ENCODE results near the gene RBM12. TPM values are rescaled to one million over a fixed set of nuclear protein-coding genes. Genes with fewer than 3 reads are reported as not detected.

RBM12 gene
- polyA plus RNA-seq, 1 donor from 2014 or later = 53.9 TPM

GRCh38 chr20:35635652-35636051, 29.0 kb downstream of the RBM12 start:
- H3K4me2 ChIP-seq (ENCODE audit: low read length) = no peak overlapping the region
- H4K20me1 ChIP-seq (ENCODE audit: insufficient read depth) = no peaks in the 10 kb centered on the region
- H3K27me3 ChIP-seq (ENCODE audit: insufficient read depth, low read depth, low read length) = no peaks in the 10 kb centered on the region
- H3K27ac ChIP-seq (ENCODE audit: low read length) = no peak overlapping the region
- no peaks in the 10 kb centered on the region for H3F3A ChIP-seq (ENCODE audit: insufficient read depth, low read length, poor library complexity, severe bottlenecking)
- H3K9me2 ChIP-seq (ENCODE audit: insufficient read depth, low read length) = no peaks in the 10 kb centered on the region
- no peaks in the 10 kb centered on the region for H3K9me3 ChIP-seq (ENCODE audit: low read length)
- TF ChIP-seq CTCF (IDR thresholded peaks at IDR 0.05; ENCODE audit: poor library complexity, severe bottlenecking) = no peak
- no peak for TF ChIP-seq REST (IDR thresholded peaks at IDR 0.05; ENCODE audit: borderline replicate concordance)
- TF ChIP-seq EP300 (conservative IDR thresholded peaks at IDR 0.05; ENCODE audit: poor library complexity, severe bottlenecking) = no peak
- TF ChIP-seq TAF1 (IDR thresholded peaks at IDR 0.05; ENCODE audit: low read depth) = no peak
- no peak for TF ChIP-seq POLR2AphosphoS5 (IDR thresholded peaks at IDR 0.05)
- TF ChIP-seq RAD21 (conservative IDR thresholded peaks at IDR 0.05) = no peak
- no peak for TF ChIP-seq SMC3 (conservative IDR thresholded peaks at IDR 0.05; ENCODE audit: poor library complexity)
- TF ChIP-seq EZH2 (IDR thresholded peaks at IDR 0.05; ENCODE audit: borderline replicate concordance, insufficient read depth, low read length, poor library complexity, severe bottlenecking) = no peak
- TF ChIP-seq MXI1 (conservative IDR thresholded peaks at IDR 0.05; ENCODE audit: poor library complexity, severe bottlenecking) = no peak
- peaks cover 55% of the 10 kb centered on the region for H3K79me2 ChIP-seq (replicated peaks; ENCODE audit: insufficient read depth, low read length)
- H3K4me3 ChIP-seq (ENCODE audit: low read length) = no peak overlapping the region
- H3K9ac ChIP-seq (ENCODE audit: low read length) = no peak overlapping the region
- no peak overlapping the region for H2AFZ ChIP-seq (ENCODE audit: low read depth, low read length)
- no peaks in the 10 kb centered on the region for H3K36me3 ChIP-seq (ENCODE audit: insufficient read depth, low read length)

- Histone ChIP-seq H2AFZ (ENCODE audit: low read depth, low read length) (no peak overlapping the region), H3K27me3 (ENCODE audit: insufficient read depth, low read depth, low read length) (no peaks in the 10 kb centered on the region), H3F3A (ENCODE audit: insufficient read depth, low read length, poor library complexity, severe bottlenecking) (no peaks in the 10 kb centered on the region), H4K20me1 (ENCODE audit: insufficient read depth) (no peaks in the 10 kb centered on the region), H3K9ac (ENCODE audit: low read length) (no peak overlapping the region), H3K9me3 (ENCODE audit: low read length) (no peaks in the 10 kb centered on the region), H3K79me2 (replicated peaks; ENCODE audit: insufficient read depth, low read length) (peaks cover 36% of the 10 kb centered on the region), H3K9me2 (ENCODE audit: insufficient read depth, low read length) (no peaks in the 10 kb centered on the region), H3K36me3 (ENCODE audit: insufficient read depth, low read length) (no peaks in the 10 kb centered on the region), H3K4me2 (ENCODE audit: low read length) (no peak overlapping the region), H3K27ac (ENCODE audit: low read length) (no peak overlapping the region), H3K4me3 (ENCODE audit: low read length) (no peak overlapping the region)
- TF ChIP-seq RAD21 (conservative IDR thresholded peaks at IDR 0.05) (no peak), EZH2 (IDR thresholded peaks at IDR 0.05; ENCODE audit: borderline replicate concordance, insufficient read depth, low read length, poor library complexity, severe bottlenecking) (no peak), TAF1 (IDR thresholded peaks at IDR 0.05; ENCODE audit: low read depth) (no peak), SMC3 (conservative IDR thresholded peaks at IDR 0.05; ENCODE audit: poor library complexity) (no peak), MXI1 (conservative IDR thresholded peaks at IDR 0.05; ENCODE audit: poor library complexity, severe bottlenecking) (no peak), CTCF (IDR thresholded peaks at IDR 0.05; ENCODE audit: poor library complexity, severe bottlenecking) (no peak), EP300 (conservative IDR thresholded peaks at IDR 0.05; ENCODE audit: poor library complexity, severe bottlenecking) (no peak), REST (IDR thresholded peaks at IDR 0.05; ENCODE audit: borderline replicate concordance) (no peak), POLR2AphosphoS5 (IDR thresholded peaks at IDR 0.05) (no peak)
Measured at GRCh38 chr20:35632539-35633115, 32.1 kb downstream of the RBM12 start.

All from neural cell (in vitro differentiated cells).